ENCODE data around the gene PINLYP. TPM values are rescaled to one million over a fixed set of nuclear protein-coding genes. Genes with fewer than 3 reads are reported as not detected.
A peak's percentile ranks its signal among the peaks of the same experiment; 100 is the strongest.

The PINLYP gene
- total RNA-seq, 1 experiment from 2014 or later, result 11.9 TPM

GRCh38 chr19:43594710-43595604, 19.4 kb downstream of the PINLYP start:
- DNase-seq, result peak; percentile 84
- Histone ChIP-seq H3K4me2 (ENCODE audit: insufficient read depth, insufficient read length, low read length) (peak overlapping the region; percentile 79), H2BK12ac (ENCODE audit: insufficient read length, low read depth, low read length) (no peak overlapping the region), H3K14ac (ENCODE audit: insufficient read depth, low read length) (peak overlapping the region; percentile 42; the same call in 1 of the 2 replicates), H3K9me3 (ENCODE audit: control insufficient read depth, low read depth, low read length) (no peaks in the 10 kb centered on the region), H3K79me2 (ENCODE audit: insufficient read depth, low read length) (peaks cover 4% of the 10 kb centered on the region; the same call in 1 of the 2 replicates), H3K56ac (ENCODE audit: insufficient read length, low read depth, low read length) (no peak overlapping the region), H2BK5ac (ENCODE audit: insufficient read length, low read length) (no peak overlapping the region), H2AFZ (ENCODE audit: low read length) (no peak overlapping the region), H3K4me1 (ENCODE audit: insufficient read depth, low read length) (0 out of 2 replicates have a peak, but pooled peaks cover 3% of the 10 kb centered on the region), H4K20me1 (ENCODE audit: control insufficient read depth, insufficient read depth, insufficient read length) (no peaks in the 10 kb centered on the region), H3T11ph (ENCODE audit: low read length) (no peak overlapping the region), H2AK5ac (ENCODE audit: insufficient read length, low read length) (no peak overlapping the region), H3K23ac (ENCODE audit: insufficient read length, low read depth, low read length) (no peak overlapping the region), H4K91ac (ENCODE audit: insufficient read length, low read depth, low read length) (no peak overlapping the region), H3K23me2 (ENCODE audit: insufficient read length, low read depth, low read length, poor library complexity, severe bottlenecking) (peaks cover 20% of the 10 kb centered on the region), H3K4ac (ENCODE audit: low read depth, low read length) (no peak overlapping the region), H3K27ac (ENCODE audit: insufficient read length, low read depth, low read length) (no peak overlapping the region), H4K8ac (replicated peaks; ENCODE audit: insufficient read length, low read depth, low read length) (no peak overlapping the region), H2BK20ac (ENCODE audit: low read depth, low read length, poor library complexity, severe bottlenecking) (no peak overlapping the region), H3K79me1 (ENCODE audit: insufficient read depth, low read depth, low read length, poor library complexity, severe bottlenecking) (no peaks in the 10 kb centered on the region), H3K27me3 (ENCODE audit: insufficient read depth, low read length) (no peaks in the 10 kb centered on the region), H2BK15ac (ENCODE audit: low read depth, low read length) (no peak overlapping the region), H3K18ac (ENCODE audit: insufficient read length, low read depth, low read length) (peak overlapping the region; percentile 37), H4K5ac (ENCODE audit: insufficient read length, low read depth, low read length) (no peak overlapping the region), H3K9ac (ENCODE audit: extremely low read depth, insufficient read length, low read length) (peak overlapping the region; percentile 71), H2BK120ac (ENCODE audit: low read depth, low read length, poor library complexity, severe bottlenecking) (no peak overlapping the region)
- no CpG with 5 or more reads among the region's 64 CpGs for WGBS (ENCODE audit: extremely low coverage, insufficient read length, low lambda C conversion rate)
- peak; percentile 97 for TF ChIP-seq CTCF (conservative IDR thresholded peaks at IDR 0.05)
- Mint-ChIP-seq H3K27me3 (ENCODE audit: low read depth) (no peaks in the 10 kb centered on the region), H3K27ac (peak overlapping the region; percentile 77 to 99 (median 99); a peak in 5 of 7 replicates), H3K36me3 (ENCODE audit: insufficient read depth in 1 of 3, low read depth in 3 of 3) (peaks cover 16 to 38% (median 36%) of the 10 kb centered on the region in 3 experiments), H3K9me3 (no peaks in the 10 kb centered on the region; a peak in 1 of 5 replicates), H3K4me3 (peak overlapping the region; percentile 92 to 95), H3K4me1 (peaks cover 18 to 25% of the 10 kb centered on the region in 2 experiments)

Data from H9 (cell line).